ENCODE measurements around the gene RRAS2. TPM values are rescaled to one million over a fixed set of nuclear protein-coding genes. Genes with fewer than 3 reads are reported as not detected.
A peak's percentile ranks its signal among the peaks of the same experiment; 100 is the strongest.

The RRAS2 gene
- total RNA-seq, 1 donor from 2014 or later = 150 TPM

- Mint-ChIP-seq H3K27ac (ENCODE audit: unreplicated experiment) (peak overlapping the region; percentile 21), H3K4me1 (ENCODE audit: low read depth, unreplicated experiment) (peaks cover 57% of the 10 kb centered on the region), H3K4me3 (ENCODE audit: unreplicated experiment) (no peak overlapping the region), H3K27me3 (ENCODE audit: low read depth, unreplicated experiment) (no peaks in the 10 kb centered on the region), H3K36me3 (ENCODE audit: low read depth, unreplicated experiment) (peaks cover 1% of the 10 kb centered on the region), H3K9me3 (ENCODE audit: unreplicated experiment) (no peaks in the 10 kb centered on the region)
- H3K36me3 ChIP-seq (ENCODE audit: insufficient read depth, low read length) = no peaks in the 10 kb centered on the region
- H3K27ac ChIP-seq (ENCODE audit: low read depth, low read length) = no peak overlapping the region
- TF ChIP-seq EZH2 (IDR thresholded peaks at IDR 0.05; ENCODE audit: insufficient read depth, low read length) (no peak), CTCF (IDR thresholded peaks at IDR 0.05; ENCODE audit: insufficient read depth, low read depth, low read length) (no peak)
- H3K27me3 ChIP-seq (ENCODE audit: insufficient read depth, low read length) = no peaks in the 10 kb centered on the region
- H3K4me2 ChIP-seq (ENCODE audit: low read length) = no peak overlapping the region
- peaks cover 14% of the 10 kb centered on the region for H4K20me1 ChIP-seq (ENCODE audit: insufficient read depth, low read length)
- peaks cover 6% of the 10 kb centered on the region for H3K4me1 ChIP-seq (ENCODE audit: insufficient read depth, low read length)
- FAIRE-seq = no peak
- no peak for DNase-seq (ENCODE audit: low read depth)
- no peak overlapping the region for H3K4me3 ChIP-seq (ENCODE audit: insufficient read depth, low read depth, low read length)
- H3K79me2 ChIP-seq (ENCODE audit: insufficient read depth, low read length) = peaks cover 99% of the 10 kb centered on the region
- H3K9me3 ChIP-seq (ENCODE audit: insufficient read depth, low read depth, low read length) = no peaks in the 10 kb centered on the region
- no peak overlapping the region for H2AFZ ChIP-seq (ENCODE audit: low read depth, low read length)
- no peak overlapping the region for H3K9ac ChIP-seq (ENCODE audit: low read length)
Measured at GRCh38 chr11:14339356-14339755, 19.6 kb downstream of the RRAS2 start.

- H3K9me3 ChIP-seq (ENCODE audit: insufficient read depth, low read depth, low read length) = no peaks in the 10 kb centered on the region
- FAIRE-seq = peak; percentile 100
- TF ChIP-seq CTCF (IDR thresholded peaks at IDR 0.05; ENCODE audit: insufficient read depth, low read depth, low read length) (no peak), EZH2 (IDR thresholded peaks at IDR 0.05; ENCODE audit: insufficient read depth, low read length) (no peak)
- no peaks in the 10 kb centered on the region for H3K27me3 ChIP-seq (ENCODE audit: insufficient read depth, low read length)
- Mint-ChIP-seq H3K27me3 (ENCODE audit: low read depth, unreplicated experiment) (no peaks in the 10 kb centered on the region), H3K4me3 (ENCODE audit: unreplicated experiment) (peak overlapping the region; percentile 82), H3K27ac (ENCODE audit: unreplicated experiment) (peak overlapping the region; percentile 95), H3K36me3 (ENCODE audit: low read depth, unreplicated experiment) (no peaks in the 10 kb centered on the region), H3K9me3 (ENCODE audit: unreplicated experiment) (no peaks in the 10 kb centered on the region), H3K4me1 (ENCODE audit: low read depth, unreplicated experiment) (peaks cover 41% of the 10 kb centered on the region)
- peak; percentile 95 for DNase-seq (ENCODE audit: low read depth)
- H3K36me3 ChIP-seq (ENCODE audit: insufficient read depth, low read length) = no peaks in the 10 kb centered on the region
- H3K4me3 ChIP-seq (ENCODE audit: insufficient read depth, low read depth, low read length) = peak overlapping the region; percentile 31
- H3K4me1 ChIP-seq (ENCODE audit: insufficient read depth, low read length) = peaks cover 6% of the 10 kb centered on the region
- H3K27ac ChIP-seq (ENCODE audit: low read depth, low read length) = peak overlapping the region; percentile 87
- H3K79me2 ChIP-seq (ENCODE audit: insufficient read depth, low read length) = peaks cover 99% of the 10 kb centered on the region
- H3K4me2 ChIP-seq (ENCODE audit: low read length) = peak overlapping the region; percentile 66
- peak overlapping the region; percentile 62 for H3K9ac ChIP-seq (ENCODE audit: low read length)
- H2AFZ ChIP-seq (ENCODE audit: low read depth, low read length) = no peak overlapping the region
- peaks cover 16% of the 10 kb centered on the region for H4K20me1 ChIP-seq (ENCODE audit: insufficient read depth, low read length)
Measured at GRCh38 chr11:14336507-14337503, 22.2 kb downstream of the RRAS2 start.

All from astrocyte (in vitro differentiated cells and primary cell).